Measurements from ENCODE around the gene CSE1L. TPM values are rescaled to one million over a fixed set of nuclear protein-coding genes. Genes with fewer than 3 reads are reported as not detected.

CSE1L gene
- 136 TPM for polyA plus RNA-seq (2013, experiment 1 of 2)
- polyA plus RNA-seq (2013, experiment 2 of 2) = 139 TPM

- Histone ChIP-seq H3K36me3 (replicated peaks in 1 of 2; ENCODE audit: control insufficient read depth in 2 of 2, insufficient read depth in 2 of 2, low read length in 2 of 2) (peaks cover 3 to 36% of the 10 kb centered on the region in 2 donors), H4K91ac (ENCODE audit: low read depth, low read length, poor library complexity) (peak within 1 kb of the TSS; percentile 99), H3K4me3 (ENCODE audit: low read length in 2 of 2) (peak within 1 kb of the TSS; percentile 85 to 96), H2AK5ac (ENCODE audit: low read depth, low read length) (peak within 1 kb of the TSS; percentile 99), H4K8ac (ENCODE audit: low read depth, low read length) (peak within 1 kb of the TSS; percentile 92), H2BK15ac (ENCODE audit: low read length) (peak within 1 kb of the TSS; percentile 100), H2AFZ (ENCODE audit: low read length) (peak within 1 kb of the TSS; percentile 92), H3K9ac (ENCODE audit: low read depth, low read length, poor library complexity) (peak within 1 kb of the TSS; percentile 100), H3K4me2 (ENCODE audit: insufficient read depth, low read length, poor library complexity, severe bottlenecking) (peak within 1 kb of the TSS; percentile 71), H3K27ac (replicated peaks; ENCODE audit: low read length) (peak within 1 kb of the TSS; percentile 87), H3K18ac (ENCODE audit: low read length) (peak within 1 kb of the TSS; percentile 100), H3K9me3 (replicated peaks in 1 of 2; ENCODE audit: control insufficient read depth in 2 of 2, insufficient read depth in 1 of 2, low read depth in 1 of 2, low read length in 2 of 2) (peaks cover 0 to 27% of the 10 kb centered on the region in 2 donors), H2BK120ac (ENCODE audit: low read depth, low read length) (peak within 1 kb of the TSS; percentile 97), H3K4ac (ENCODE audit: low read length) (peak within 1 kb of the TSS; percentile 100), H3K23ac (ENCODE audit: low read depth, low read length, poor library complexity) (peak within 1 kb of the TSS; percentile 100), H3K79me1 (ENCODE audit: low read depth, low read length) (peaks cover 3% of the 10 kb centered on the region), H3K27me3 (ENCODE audit: control insufficient read depth in 3 of 3, insufficient read depth in 3 of 3, low read depth in 1 of 3, low read length in 3 of 3) (no peaks in the 10 kb centered on the region), H2BK12ac (ENCODE audit: low read length) (peak within 1 kb of the TSS; percentile 58), H3K4me1 (ENCODE audit: control insufficient read depth in 2 of 2, insufficient read depth in 1 of 2, low read depth in 1 of 2, low read length in 2 of 2) (peaks cover 6 to 11% of the 10 kb centered on the region in 2 donors), H3K14ac (ENCODE audit: low read length) (peak within 1 kb of the TSS; percentile 99), H2BK5ac (ENCODE audit: low read length) (peak within 1 kb of the TSS; percentile 99)
- WGBS, 2 donors (ENCODE audit: extremely low coverage in 2 of 2, insufficient read length in 2 of 2, insufficient replicate concordance in 1 of 2) = no CpG with 5 or more reads among the region's 80 CpGs
- DNase-seq (ENCODE audit: low spot score) = peak; percentile 95
Measured at GRCh38 chr20:49046087-49046900, at the start of gene CSE1L. Gene CSE1L, plus strand, starts transcription at chr20:49046312. Its CDS starts 12,152 bp downstream, at chr20:49058464.

DNA sequence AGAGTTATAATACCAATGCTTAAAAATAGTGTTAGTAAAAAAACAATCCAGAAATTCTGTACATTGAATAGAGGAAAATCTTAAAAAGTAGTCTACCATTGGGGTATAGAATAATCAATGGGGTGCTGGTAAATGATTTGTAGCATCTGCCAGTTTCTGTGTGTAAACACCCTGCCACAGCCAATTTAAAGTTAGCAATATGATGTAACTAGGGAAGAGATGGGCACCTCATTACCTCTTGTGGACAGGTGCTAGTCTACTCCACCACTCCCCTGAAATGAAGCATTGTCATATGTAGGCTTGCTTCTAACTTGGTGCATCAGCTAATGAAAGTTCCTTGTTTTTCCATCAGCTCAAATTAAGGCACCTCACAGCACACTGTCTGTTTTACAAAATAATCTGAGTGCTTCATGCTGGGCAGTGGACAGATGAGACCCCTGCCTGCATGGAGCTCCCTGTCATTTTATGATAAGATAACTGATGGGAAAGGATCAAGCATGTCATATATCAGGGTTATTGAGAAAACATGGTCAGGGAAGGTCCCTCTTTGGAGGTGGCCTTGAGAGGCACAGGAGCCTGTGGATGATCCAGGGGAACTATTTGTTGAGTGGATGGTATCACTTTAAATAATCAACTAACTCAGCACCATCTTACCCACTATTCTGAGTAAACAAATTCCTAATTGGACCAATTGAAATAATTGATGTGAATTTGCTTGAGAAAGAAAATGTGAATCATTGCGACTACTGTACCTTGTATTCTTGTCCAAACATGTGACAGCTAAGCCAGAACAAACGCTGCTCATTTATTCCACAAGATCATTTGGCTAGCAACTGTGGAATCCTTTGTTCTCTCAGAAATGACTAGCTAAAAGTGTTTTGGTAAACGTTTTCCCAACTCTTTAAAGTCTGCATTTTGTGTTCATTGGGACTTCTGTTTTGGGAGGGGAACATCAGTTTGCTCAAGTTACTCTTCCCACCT lies 45.9 kb upstream of the CSE1L start:
- Histone ChIP-seq H3K14ac (ENCODE audit: low read length) (no peak overlapping the region), H4K8ac (ENCODE audit: low read depth, low read length) (no peak overlapping the region), H2BK120ac (ENCODE audit: low read depth, low read length) (no peak overlapping the region), H3K4me3 (ENCODE audit: low read length in 2 of 2) (no peak overlapping the region), H3K36me3 (replicated peaks in 1 of 2; ENCODE audit: control insufficient read depth in 2 of 2, insufficient read depth in 2 of 2, low read length in 2 of 2) (peaks cover 14 to 78% of the 10 kb centered on the region in 2 donors), H3K4me1 (ENCODE audit: control insufficient read depth in 2 of 2, insufficient read depth in 1 of 2, low read depth in 1 of 2, low read length in 2 of 2) (no peaks in the 10 kb centered on the region), H4K91ac (ENCODE audit: low read depth, low read length, poor library complexity) (no peak overlapping the region), H3K18ac (ENCODE audit: low read length) (no peak overlapping the region), H3K27ac (replicated peaks; ENCODE audit: low read length) (no peak overlapping the region), H2AFZ (ENCODE audit: low read length) (no peak overlapping the region), H3K23ac (ENCODE audit: low read depth, low read length, poor library complexity) (no peak overlapping the region), H3K27me3 (ENCODE audit: control insufficient read depth in 3 of 3, insufficient read depth in 3 of 3, low read depth in 1 of 3, low read length in 3 of 3) (peaks cover 0 to 1% (median 0%) of the 10 kb centered on the region in 3 experiments), H3K4me2 (ENCODE audit: insufficient read depth, low read length, poor library complexity, severe bottlenecking) (no peak overlapping the region), H2AK5ac (ENCODE audit: low read depth, low read length) (no peak overlapping the region), H2BK5ac (ENCODE audit: low read length) (no peak overlapping the region), H3K4ac (ENCODE audit: low read length) (no peak overlapping the region), H3K79me1 (ENCODE audit: low read depth, low read length) (no peaks in the 10 kb centered on the region), H2BK12ac (ENCODE audit: low read length) (no peak overlapping the region), H2BK15ac (ENCODE audit: low read length) (no peak overlapping the region), H3K9me3 (replicated peaks in 1 of 2; ENCODE audit: control insufficient read depth in 2 of 2, insufficient read depth in 1 of 2, low read depth in 1 of 2, low read length in 2 of 2) (no peaks in the 10 kb centered on the region), H3K9ac (ENCODE audit: low read depth, low read length, poor library complexity) (no peak overlapping the region)
- DNase-seq (ENCODE audit: low spot score) = no peak
- WGBS, 2 donors (ENCODE audit: extremely low coverage in 2 of 2, insufficient read length in 2 of 2, insufficient replicate concordance in 1 of 2) = no CpG with 5 or more reads among the region's 3 CpGs

DNA sequence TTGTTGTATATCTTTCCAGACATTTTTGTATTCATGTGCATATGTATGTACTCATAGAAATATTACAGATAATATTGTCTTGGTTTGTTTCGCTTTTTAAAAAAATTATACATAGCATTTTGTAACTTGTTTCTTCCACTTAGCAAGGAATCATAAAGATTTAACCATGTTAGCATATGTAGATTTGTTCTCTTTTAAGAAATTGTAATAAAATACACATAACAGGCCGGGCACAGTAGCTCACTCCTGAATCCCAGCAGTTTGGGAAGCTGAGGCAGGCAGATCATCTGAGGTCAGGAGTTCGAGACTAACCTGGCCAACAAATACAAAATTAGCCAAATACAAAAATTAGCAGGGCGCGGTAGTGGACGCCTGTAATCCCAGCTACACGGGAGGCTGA lies 44.4 kb upstream of the CSE1L start:
- Histone ChIP-seq H3K4me2 (ENCODE audit: insufficient read depth, low read length, poor library complexity, severe bottlenecking) (no peak overlapping the region), H2AK5ac (ENCODE audit: low read depth, low read length) (no peak overlapping the region), H2BK5ac (ENCODE audit: low read length) (no peak overlapping the region), H3K79me1 (ENCODE audit: low read depth, low read length) (no peaks in the 10 kb centered on the region), H3K9me3 (replicated peaks in 1 of 2; ENCODE audit: control insufficient read depth in 2 of 2, insufficient read depth in 1 of 2, low read depth in 1 of 2, low read length in 2 of 2) (no peaks in the 10 kb centered on the region), H3K4me3 (ENCODE audit: low read length in 2 of 2) (no peak overlapping the region), H4K8ac (ENCODE audit: low read depth, low read length) (no peak overlapping the region), H2BK120ac (ENCODE audit: low read depth, low read length) (no peak overlapping the region), H3K27me3 (ENCODE audit: control insufficient read depth in 3 of 3, insufficient read depth in 3 of 3, low read depth in 1 of 3, low read length in 3 of 3) (no peaks in the 10 kb centered on the region), H3K36me3 (replicated peaks in 1 of 2; ENCODE audit: control insufficient read depth in 2 of 2, insufficient read depth in 2 of 2, low read length in 2 of 2) (peaks cover 13 to 71% of the 10 kb centered on the region in 2 donors), H4K91ac (ENCODE audit: low read depth, low read length, poor library complexity) (no peak overlapping the region), H3K14ac (ENCODE audit: low read length) (no peak overlapping the region), H2BK12ac (ENCODE audit: low read length) (no peak overlapping the region), H3K4ac (ENCODE audit: low read length) (no peak overlapping the region), H2BK15ac (ENCODE audit: low read length) (no peak overlapping the region), H3K27ac (replicated peaks; ENCODE audit: low read length) (no peak overlapping the region), H3K23ac (ENCODE audit: low read depth, low read length, poor library complexity) (no peak overlapping the region), H3K18ac (ENCODE audit: low read length) (no peak overlapping the region), H3K4me1 (ENCODE audit: control insufficient read depth in 2 of 2, insufficient read depth in 1 of 2, low read depth in 1 of 2, low read length in 2 of 2) (peaks cover 0 to 2% of the 10 kb centered on the region in 2 donors), H3K9ac (ENCODE audit: low read depth, low read length, poor library complexity) (no peak overlapping the region), H2AFZ (ENCODE audit: low read length) (no peak overlapping the region)
- no CpG with 5 or more reads among the region's 7 CpGs for WGBS, 2 donors (ENCODE audit: extremely low coverage in 2 of 2, insufficient read length in 2 of 2, insufficient replicate concordance in 1 of 2)
- DNase-seq (ENCODE audit: low spot score) = no peak
